COLO829 (cell line): ENCODE results near the gene SFTPA2.
"Not testable (repeated sequence)": the region's sequence is repeated elsewhere in the genome, so short reads cannot be mapped to it uniquely, and the experiment has no call there.

Experiments used
- DNase-seq: peaks from one replicate; pipeline ENCODE4 v3.0.0; 2012; ENCODE audit warnings: low spot score

Gene SFTPA2

DNA sequence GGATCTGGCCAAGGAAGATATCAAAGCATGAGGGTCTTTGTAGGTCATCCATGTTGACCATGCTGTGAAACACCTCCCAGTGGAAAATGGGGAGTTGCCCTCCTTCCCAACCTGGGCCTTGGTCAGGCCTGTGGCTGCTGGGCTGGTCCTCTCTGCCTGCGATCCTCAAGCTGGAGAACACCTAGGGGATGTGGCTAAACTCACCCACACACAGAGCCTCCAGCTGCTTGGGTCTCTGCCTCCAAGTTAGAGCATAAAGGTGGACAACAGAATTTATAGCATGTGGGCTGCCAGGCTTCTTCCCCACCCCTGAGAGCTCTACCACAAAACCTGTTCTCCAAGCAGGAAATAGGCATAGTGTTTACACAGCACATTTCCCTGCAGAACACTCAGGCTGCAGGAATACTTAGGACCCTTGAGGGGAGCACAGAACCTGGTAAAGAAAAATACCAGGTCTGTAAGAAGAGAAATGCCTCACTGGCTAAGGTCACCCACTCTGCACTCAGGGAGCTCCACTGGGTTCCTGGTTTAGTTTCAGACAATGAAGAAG lies at the start of gene SFTPA2:
SFTPA2 (minus strand) TSS at position 248 of the 550 bp plus-strand sequence. CDS start 924 bp downstream, outside the sequence.
- DNase-seq: no peak

DNA sequence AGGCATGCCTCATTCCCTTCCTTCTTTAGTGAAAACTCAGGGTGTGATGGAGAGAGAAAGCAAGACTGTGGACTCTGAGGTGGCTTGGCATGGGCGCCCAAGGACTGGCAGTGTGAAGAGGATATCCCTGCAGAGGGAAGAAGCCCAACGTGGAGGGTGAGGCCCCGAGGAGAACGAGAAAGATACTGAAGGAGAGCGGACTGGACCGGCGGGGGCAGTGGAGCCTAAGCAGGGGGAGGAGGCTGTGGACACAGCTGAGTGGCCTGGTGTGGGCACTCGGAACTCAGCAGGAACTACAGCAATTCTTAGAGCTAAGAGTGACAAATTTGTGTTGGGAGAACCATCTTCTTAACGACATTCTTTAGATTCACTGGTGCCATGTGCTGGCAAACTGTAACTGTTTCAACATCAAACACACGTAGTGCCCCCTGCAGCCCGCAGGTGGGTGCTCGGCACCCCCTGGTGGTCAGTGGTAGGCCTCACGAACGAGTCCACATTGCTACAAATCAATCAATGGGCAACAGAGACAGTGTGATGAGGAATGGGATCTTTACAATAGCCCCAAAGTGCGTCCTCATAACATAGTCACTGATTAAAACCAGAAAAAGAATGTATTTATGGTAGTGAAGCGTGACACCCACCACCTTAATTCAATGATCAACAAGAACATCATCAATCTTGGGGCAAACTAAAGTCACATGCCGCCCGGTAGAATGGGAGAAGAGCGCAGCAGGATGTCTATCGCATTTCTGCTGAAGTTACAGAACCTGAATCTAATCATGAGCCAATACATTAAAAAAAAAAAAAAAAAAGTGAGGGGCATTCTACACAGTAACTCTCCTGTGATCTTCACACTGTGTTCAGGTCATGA lies 48.5 kb upstream of the SFTPA2 start:
- DNase-seq: peak; percentile 3

DNA sequence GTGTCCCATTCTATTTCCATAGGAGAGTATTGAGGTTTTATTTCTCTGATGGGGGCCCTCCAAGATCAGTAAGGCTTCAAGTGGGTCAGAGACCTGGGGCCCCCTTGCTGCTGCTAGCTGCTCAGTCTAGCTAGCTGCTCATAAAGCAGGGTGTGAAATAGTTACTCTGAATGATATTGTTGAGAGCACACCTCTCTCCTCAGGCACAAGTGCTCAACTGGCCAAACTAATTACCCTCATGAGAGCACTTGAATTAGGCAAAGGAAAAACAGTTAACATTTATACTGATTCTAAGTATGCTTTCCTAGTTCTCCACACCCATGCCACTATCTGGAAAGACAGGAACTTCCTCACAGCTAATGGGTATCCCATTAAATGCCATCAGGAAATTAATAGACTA lies 45.1 kb upstream of the SFTPA2 start:
- no peak for DNase-seq

GRCh38 chr10:79604294-79604693 lies 44.1 kb upstream of the SFTPA2 start:
- DNase-seq: no peak

- DNase-seq: no peak
Measured at GRCh38 chr10:79602953-79603352, 42.7 kb upstream of the SFTPA2 start.

DNA sequence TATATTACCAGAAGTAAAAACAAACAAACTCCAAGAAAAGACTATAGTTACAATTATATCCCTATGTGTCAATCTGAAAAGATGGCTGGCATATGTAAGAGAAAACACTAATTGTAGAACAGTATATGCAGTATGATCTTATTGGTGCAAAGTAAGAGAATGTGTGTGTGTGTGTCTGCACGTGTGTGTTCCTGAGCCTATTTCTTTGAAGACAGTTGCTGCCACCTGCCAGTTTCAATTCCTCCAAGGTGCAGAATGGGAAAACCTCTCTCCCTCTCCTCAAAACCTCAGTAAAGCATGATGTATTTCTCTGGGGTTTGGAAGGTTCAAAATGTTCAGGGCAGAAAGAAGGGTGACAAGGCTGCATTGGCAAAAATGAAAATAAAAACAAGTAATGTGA lies 41.7 kb upstream of the SFTPA2 start:
- no peak for DNase-seq

DNA sequence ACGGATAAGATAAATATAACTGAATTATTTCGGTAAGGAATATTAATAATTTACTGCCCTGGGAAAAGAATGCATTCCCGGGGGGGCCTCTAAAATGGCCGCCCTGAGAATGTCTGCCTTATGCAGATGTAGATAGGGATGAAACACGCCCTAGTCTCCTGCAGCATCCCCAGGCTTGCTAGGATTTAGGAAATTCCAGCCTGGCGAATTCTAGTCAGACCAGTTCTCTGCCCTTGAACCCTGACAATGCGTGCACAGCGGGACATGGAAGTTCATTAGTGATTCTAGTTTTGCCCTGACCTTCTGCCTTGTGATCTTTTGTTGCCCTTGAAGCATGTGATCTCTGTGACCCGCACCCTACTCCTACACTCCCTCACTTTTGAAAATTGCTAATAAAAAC lies 39.4 kb upstream of the SFTPA2 start:
- not testable (repeated sequence) for DNase-seq

DNA sequence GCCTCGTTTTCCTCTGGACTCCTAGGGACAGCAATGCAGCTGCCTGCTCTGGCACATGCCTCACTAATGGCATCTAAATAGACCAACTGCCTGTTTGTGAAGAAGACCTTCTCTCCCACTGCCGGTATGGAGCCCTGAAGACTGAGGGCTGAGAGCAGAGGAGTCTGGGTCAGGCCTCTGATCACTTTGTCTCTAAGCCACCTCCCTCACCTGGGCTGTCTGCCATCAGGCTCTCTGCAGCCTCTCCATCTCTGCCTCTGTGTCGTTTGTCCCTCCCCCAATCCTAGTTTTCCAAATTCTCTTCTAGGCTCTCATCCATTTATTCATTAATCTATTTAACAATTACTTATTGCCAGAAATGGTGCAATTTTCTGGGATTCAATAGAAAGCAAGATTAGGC lies 35.3 kb upstream of the SFTPA2 start:
- no peak for DNase-seq

DNA sequence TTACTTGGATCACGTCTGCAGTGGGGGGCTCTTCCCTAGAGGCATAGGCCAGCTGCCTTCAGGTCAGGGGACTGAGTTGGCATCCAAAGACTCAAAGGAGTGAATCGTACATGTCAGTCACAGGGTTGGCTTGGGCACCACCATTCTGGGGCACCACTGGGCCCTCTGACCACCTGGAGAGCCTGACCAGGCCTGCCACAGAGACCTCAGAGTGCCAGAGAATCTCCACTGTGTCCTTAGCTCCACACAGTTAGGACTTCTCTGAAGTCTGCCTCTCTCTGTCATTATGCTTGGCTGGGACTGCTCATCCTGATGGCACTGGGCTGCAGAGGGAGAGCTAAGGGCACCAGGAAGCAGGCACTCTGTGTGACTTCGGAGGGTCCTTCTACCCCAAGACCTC lies 34.4 kb upstream of the SFTPA2 start:
- not testable (repeated sequence) for DNase-seq

DNA sequence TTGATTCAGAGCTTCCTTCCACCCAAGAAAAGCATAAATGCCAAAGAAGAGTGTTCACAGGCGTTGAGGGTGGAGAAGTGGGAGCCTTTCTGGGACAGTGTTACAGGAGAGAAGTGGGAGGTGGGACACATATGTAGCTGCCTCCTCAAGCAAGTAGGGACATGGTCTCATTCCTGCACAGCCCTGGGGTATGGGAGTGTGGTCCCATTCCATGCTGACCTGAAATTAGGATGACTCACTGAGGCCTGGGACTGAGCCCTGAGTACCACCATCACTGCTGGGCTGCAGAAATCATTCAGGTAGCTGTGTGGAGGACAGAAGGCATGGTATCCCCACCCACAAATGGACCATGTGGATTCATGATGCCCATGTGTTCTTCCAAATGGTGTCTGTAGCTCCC lies 33.2 kb upstream of the SFTPA2 start:
- no peak for DNase-seq

GRCh38 chr10:79588800-79589199 lies 28.6 kb upstream of the SFTPA2 start:
- DNase-seq: no peak

- DNase-seq: no peak
Measured at GRCh38 chr10:79586933-79587332, 26.7 kb upstream of the SFTPA2 start.

DNA sequence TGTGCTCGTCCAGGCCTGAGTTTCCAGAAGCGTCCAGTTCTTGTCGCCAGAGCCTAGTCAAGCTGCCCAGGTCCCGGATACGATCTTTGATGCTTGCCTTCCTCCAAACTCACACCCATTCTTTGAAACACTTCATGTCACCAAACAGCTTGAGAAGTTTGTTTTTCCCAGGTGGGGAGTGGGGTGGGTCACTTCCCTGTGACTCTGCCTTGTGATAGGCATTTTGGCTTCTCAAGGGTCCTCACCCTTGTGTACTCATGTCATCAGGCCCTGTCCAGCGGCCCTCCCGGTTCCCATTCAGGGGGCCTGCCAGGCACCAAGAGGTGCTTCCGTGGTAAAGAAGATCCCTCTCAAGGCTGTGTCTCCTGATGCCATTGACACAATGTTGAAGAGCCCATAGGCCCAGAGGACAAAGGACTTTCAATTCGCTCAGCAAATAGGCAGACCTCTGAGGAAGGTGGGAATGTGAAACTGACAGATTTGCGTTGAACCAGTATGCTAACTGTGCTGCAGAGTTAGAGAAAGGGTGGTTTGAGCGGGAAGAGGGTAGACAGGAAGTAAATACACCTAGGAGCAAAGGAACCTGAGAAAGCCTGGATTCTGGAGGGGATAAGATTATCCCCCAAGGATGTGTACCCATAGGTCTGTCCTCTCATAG lies 25.8 kb upstream of the SFTPA2 start:
- no peak for DNase-seq

GRCh38 chr10:79583488-79584024 lies 23.3 kb upstream of the SFTPA2 start:
- no peak for DNase-seq

GRCh38 chr10:79582954-79583353 lies 22.7 kb upstream of the SFTPA2 start:
- DNase-seq: not testable (repeated sequence)

DNA sequence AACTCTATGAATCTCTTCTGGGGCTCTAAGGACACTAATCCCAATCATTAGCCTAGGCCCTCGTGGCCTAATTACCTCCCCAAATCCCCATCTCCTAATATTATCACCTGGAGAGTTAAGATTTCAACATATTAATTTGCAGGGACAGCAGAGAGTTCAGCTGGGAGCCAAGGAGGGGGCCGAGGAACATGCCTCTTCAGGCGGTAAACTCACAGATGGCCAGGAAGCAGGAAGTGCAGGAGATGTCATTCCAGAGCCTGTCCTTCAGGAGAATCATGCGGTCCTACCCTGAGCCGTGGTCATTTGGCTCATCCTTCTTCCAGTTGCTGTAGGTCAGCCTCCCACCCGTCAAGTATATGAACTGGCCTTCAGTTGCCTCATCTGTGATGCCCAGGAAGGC lies 21.9 kb upstream of the SFTPA2 start:
- DNase-seq: no peak

DNA sequence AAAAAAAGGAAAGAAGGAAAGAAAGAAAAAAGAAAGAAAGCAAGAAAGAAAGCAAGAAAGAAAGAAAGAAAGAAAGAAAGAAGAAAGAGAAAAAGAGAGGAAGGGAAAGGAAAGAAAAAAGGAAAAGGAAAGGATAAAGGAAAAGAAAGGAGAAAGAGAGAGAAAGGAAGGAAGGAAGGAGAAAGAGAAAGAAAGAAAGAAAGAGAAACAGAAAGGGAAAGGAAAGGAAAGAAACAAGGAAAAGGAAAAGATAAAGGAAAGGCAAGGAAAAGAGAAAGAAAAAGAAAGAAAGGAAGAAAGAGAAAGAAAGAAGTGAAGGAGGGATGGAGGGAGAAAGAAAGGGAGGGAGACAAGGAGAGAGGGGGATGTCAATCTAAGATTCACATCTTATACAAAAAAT lies 20.8 kb upstream of the SFTPA2 start:
- no peak for DNase-seq

DNA sequence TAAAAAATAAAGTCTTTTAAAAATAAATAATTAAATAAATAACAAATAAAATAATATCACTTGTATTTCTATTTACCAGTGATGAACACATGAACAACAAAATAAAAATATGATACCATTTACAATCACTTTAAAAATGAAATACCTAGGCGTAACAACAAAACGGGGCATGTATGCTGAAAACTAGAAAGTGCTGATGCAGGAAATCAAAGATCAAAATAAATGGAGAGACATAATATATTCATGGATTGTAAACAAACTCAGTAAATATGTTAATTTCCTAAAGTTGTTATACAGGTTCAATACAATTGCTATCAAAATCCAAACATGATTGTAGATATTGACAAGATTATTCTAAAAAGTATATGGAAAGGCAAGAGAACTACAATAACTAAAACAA lies 19.2 kb upstream of the SFTPA2 start:
- no peak for DNase-seq

DNA sequence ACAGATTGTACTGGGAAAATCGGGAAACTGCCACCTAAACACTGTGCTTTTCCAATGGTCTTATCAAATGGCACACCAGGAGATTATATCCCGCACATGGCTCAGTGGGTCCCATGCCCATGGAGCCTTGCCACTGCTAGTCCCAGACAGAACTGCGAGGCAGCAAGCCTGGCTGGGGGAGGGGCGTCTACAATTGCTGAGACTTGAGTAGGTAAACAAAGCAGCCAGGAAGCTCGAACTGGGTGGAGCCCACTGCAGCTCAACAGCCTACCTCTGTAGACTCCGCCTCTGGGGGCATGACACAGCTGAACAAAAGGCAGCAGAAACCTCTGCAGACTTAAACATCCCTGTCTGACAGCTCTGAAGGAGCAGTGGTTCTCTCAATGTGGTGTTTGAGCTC lies 10.4 kb upstream of the SFTPA2 start:
- not testable (repeated sequence) for DNase-seq

- DNase-seq: no peak
Measured at GRCh38 chr10:79563426-79563825, 3.2 kb upstream of the SFTPA2 start.

- DNase-seq: peak; percentile 27
Measured at GRCh38 chr10:79562135-79562756, 2.0 kb upstream of the SFTPA2 start.

DNA sequence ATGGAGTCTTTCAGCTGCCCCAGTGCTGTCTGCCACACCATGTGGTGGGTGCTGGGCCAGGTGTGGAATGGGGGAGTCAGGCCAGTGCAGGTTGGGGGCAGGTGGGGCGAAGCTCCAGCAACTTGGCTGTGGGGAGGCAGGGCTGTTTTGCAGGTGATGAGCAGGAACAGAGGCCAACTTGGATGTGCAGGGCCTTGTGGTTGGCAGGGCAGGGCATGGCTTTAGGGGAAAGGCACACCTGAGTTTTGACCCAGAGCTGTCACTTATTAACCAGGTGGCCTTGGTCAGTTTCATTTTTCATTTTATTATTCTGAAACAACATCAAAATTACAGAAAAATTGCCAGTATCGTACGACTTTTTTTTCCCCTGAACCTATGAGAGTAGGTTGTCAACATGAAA lies 1.1 kb upstream of the SFTPA2 start:
- DNase-seq: no peak
